SK-N-SH (cell line): ENCODE data around the gene MRPS9. TPM values are rescaled to one million over a fixed set of nuclear protein-coding genes. Genes with fewer than 3 reads are reported as not detected.

Experiments
- CTCF ChIA-PET: fragments of 300-600, 350-600 bp; formaldehyde crosslinking; extraction: SDS; loops from one replicate; lab custom pipeline; 2021; lab: Yijun Ruan, JAX
- POLR2A ChIA-PET: fragments of 350-600 bp; sonication (Branson Sonifier 250); formaldehyde crosslinking; extraction: SDS; loops from one replicate; lab custom pipeline; 2020; ENCODE audit warnings: antibody characterized with exemption, inconsistent platforms; lab: Yijun Ruan, JAX
- DNase-seq: peaks from one replicate; pipeline ENCODE4 v3.0.0; 2012
- H2AFZ ChIP-seq: fragments of 200-600 bp; sonication (generic); 2 replicates; pipeline ENCODE4 v1.8.1; 2016; ENCODE audit warnings: antibody characterized with exemption, mild to moderate bottlenecking, low read depth
- H3F3A ChIP-seq: fragments of 200-600 bp; sonication (generic); replicated peaks from 2 replicates; pipeline ENCODE3; 2016; ENCODE audit warnings: antibody characterized with exemption, mild to moderate bottlenecking; ENCODE audit not compliant: insufficient read depth
- H3K27ac ChIP-seq, 2 experiments: fragments of 200-500 bp in 1 of 2; fragments of 200-600 bp in 1 of 2; sonication (Bioruptor generic) in 1 of 2; sonication (generic), shearing (Covaris generic) in 1 of 2; 2 replicates each; pipeline versions ENCODE4 v1.5.1 to v1.6.1; 2014 to 2016; ENCODE audit warnings: low read depth in 2 of 2, inconsistent platforms in 1 of 2, low read length in 1 of 2, mild to moderate bottlenecking in 1 of 2, mixed read lengths in 1 of 2
- H3K27me3 ChIP-seq: fragments of 200-600 bp; sonication (generic), shearing (Covaris generic); 2 replicates; pipeline ENCODE4 v1.6.1; 2016; ENCODE audit warnings: mixed run types; ENCODE audit not compliant: insufficient read depth
- H3K36me3 ChIP-seq, 2 experiments: fragments of 200-500 bp in 1 of 2; fragments of 200-600 bp in 1 of 2; sonication (Bioruptor generic) in 1 of 2; sonication (generic) in 1 of 2; replicated peaks in 1 of 2; 2 replicates each; pipeline versions ENCODE3 to v1.5.1; 2014 to 2016; ENCODE audit warnings: low read length in 1 of 2, mild to moderate bottlenecking in 1 of 2; ENCODE audit not compliant: insufficient read depth in 2 of 2, control insufficient read depth in 1 of 2
- H3K4me1 ChIP-seq, 2 experiments: fragments of 200-500 bp in 1 of 2; fragments of 200-600 bp in 1 of 2; sonication (Bioruptor generic) in 1 of 2; sonication (generic), shearing (Covaris generic) in 1 of 2; 2 replicates each; pipeline versions ENCODE4 v1.5.1 to v1.6.1; 2014 to 2016; ENCODE audit warnings: low read depth in 1 of 2, low read length in 1 of 2, mixed run types in 1 of 2; ENCODE audit not compliant: insufficient read depth in 2 of 2, control insufficient read depth in 1 of 2
- H3K4me2 ChIP-seq: fragments of 200-600 bp; sonication (generic), shearing (Covaris generic); 2 replicates; pipeline ENCODE4 v1.6.1; 2017; ENCODE audit warnings: mixed run types
- H3K4me3 ChIP-seq, 2 experiments: fragments of 200-500 bp in 1 of 2; fragments of 200-600 bp in 1 of 2; sonication (Bioruptor generic) in 1 of 2; sonication (generic), shearing (Covaris generic) in 1 of 2; 2 replicates each; pipeline versions ENCODE4 v1.5.1 to v1.8.1; 2014 to 2016; ENCODE audit warnings: low read depth in 2 of 2, inconsistent platforms in 1 of 2, low read length in 1 of 2, mild to moderate bottlenecking in 1 of 2, mixed read lengths in 1 of 2, moderate library complexity in 1 of 2
- H3K79me2 ChIP-seq: fragments of 200-600 bp; sonication (generic); 2 replicates; pipeline ENCODE4 v1.8.1; 2017; ENCODE audit warnings: mild to moderate bottlenecking; ENCODE audit not compliant: insufficient read depth
- H3K9ac ChIP-seq: fragments of 200-600 bp; sonication (generic); 2 replicates; pipeline ENCODE4 v1.6.1; 2017; ENCODE audit warnings: mixed run types
- H3K9me2 ChIP-seq: fragments of 200-600 bp; sonication (generic); 2 replicates; pipeline ENCODE4 v1.6.1; 2017; ENCODE audit warnings: mixed run types
- H3K9me3 ChIP-seq: fragments of 200-600 bp; sonication (generic); 2 replicates; pipeline ENCODE4 v1.6.1; 2017; ENCODE audit warnings: mixed run types, mild to moderate bottlenecking, moderate library complexity
- H4K20me1 ChIP-seq: fragments of 200-600 bp; sonication (generic); 2 replicates; pipeline ENCODE4 v1.6.1; 2017; ENCODE audit warnings: mild to moderate bottlenecking, mixed run types; ENCODE audit not compliant: insufficient read depth
- CHD2 ChIP-seq: fragments of 150-350 bp; IDR thresholded peaks from 2 replicates; pipeline ENCODE4 v1.6.1; 2018; ENCODE audit warnings: low read length; ENCODE audit not compliant: partially characterized antibody
- ELF1 ChIP-seq: IDR thresholded peaks from 2 replicates; pipeline ENCODE4 v1.4.0; 2012
- EP300 ChIP-seq, 2 experiments: IDR thresholded peaks; 2 replicates each; pipeline versions ENCODE4 v1.4.0 to v1.6.1; 2012; ENCODE audit warnings: borderline replicate concordance in 1 of 2, low read depth in 1 of 2, low read length in 1 of 2
- EZH2phosphoT487 ChIP-seq: fragments of 200-600 bp; sonication (generic); IDR thresholded peaks from 2 replicates; pipeline ENCODE4 v1.6.1; 2017; ENCODE audit warnings: low read depth, mixed run types, mild to moderate bottlenecking, antibody characterized with exemption, moderate library complexity, borderline replicate concordance
- FOSL2 ChIP-seq: IDR thresholded peaks from 2 replicates; pipeline ENCODE4 v1.4.0; 2012; ENCODE audit warnings: low read depth, mild to moderate bottlenecking, moderate library complexity, borderline replicate concordance
- FOXM1 ChIP-seq: IDR thresholded peaks from 2 replicates; pipeline ENCODE4 v1.4.0; 2012; ENCODE audit warnings: low read depth, mild to moderate bottlenecking
- GATA2 ChIP-seq: sonication (generic); formaldehyde crosslinking; IDR thresholded peaks from 2 replicates; pipeline ENCODE4 v1.5.0; 2020; ENCODE audit warnings: mild to moderate bottlenecking, missing genetic modification reagents
- JUND ChIP-seq: IDR thresholded peaks from 2 replicates; pipeline ENCODE4 v1.4.0; 2012
- MEF2A ChIP-seq: IDR thresholded peaks from 2 replicates; pipeline ENCODE4 v1.4.0; 2012; ENCODE audit warnings: low read depth, borderline replicate concordance
- MXI1 ChIP-seq: IDR thresholded peaks from 2 replicates; pipeline ENCODE4 v1.6.1; 2012; ENCODE audit warnings: mild to moderate bottlenecking, low read depth, low read length, improper control_type of control experiment
- RFX5 ChIP-seq: IDR thresholded peaks from 2 replicates; pipeline ENCODE4 v1.6.1; 2012; ENCODE audit warnings: mild to moderate bottlenecking, improper control_type of control experiment, low read length
- TAF1 ChIP-seq: IDR thresholded peaks from 2 replicates; pipeline ENCODE4 v1.6.1; 2012; ENCODE audit warnings: low read depth, mild to moderate bottlenecking, low read length, moderate library complexity, borderline replicate concordance
- TEAD4 ChIP-seq: IDR thresholded peaks from 2 replicates; pipeline ENCODE4 v1.4.0; 2012; ENCODE audit warnings: mild to moderate bottlenecking, borderline replicate concordance; ENCODE audit not compliant: insufficient read depth
- YY1 ChIP-seq: IDR thresholded peaks from 2 replicates; pipeline ENCODE4 v1.4.0; 2012; ENCODE audit warnings: low read depth, mild to moderate bottlenecking
- WGBS: methylation state at CpG from one replicate; pipeline ENCODE4 v1.1.6; 2017; ENCODE audit warnings: low lambda C conversion rate; 5-methylcytosine and 5-hydroxymethylcytosine counted together
- polyA plus RNA-seq, 3 experiments: library from polyadenylated mRNA; depleted of rRNA; stranded (reverse); fragments of >200 nt; gene quantifications; 2 replicates each; pipeline ENCODE4 v1.2.3, GENCODE V29; 2012
- TF ChIP-seq, protein P1 (sequence below): fragments of 150-350 bp; IDR thresholded peaks from 2 replicates; pipeline ENCODE4 v1.6.1; 2016; ENCODE audit warnings: mild to moderate bottlenecking, low read depth, low read length
- TF ChIP-seq, protein P2 (sequence below): IDR thresholded peaks from 2 replicates; pipeline ENCODE4 v1.4.0; 2012; ENCODE audit warnings: low read depth
- TF ChIP-seq, protein P3 (sequence below): IDR thresholded peaks from 2 replicates; pipeline ENCODE4; 2012
- TF ChIP-seq, protein P4 (sequence below): IDR thresholded peaks from 2 replicates; pipeline ENCODE4 v1.4.0; 2012; ENCODE audit warnings: low read depth, borderline replicate concordance
- TF ChIP-seq, protein P5 (sequence below): IDR thresholded peaks from 2 replicates; pipeline ENCODE4 v1.6.1; 2012; ENCODE audit warnings: mild to moderate bottlenecking, low read depth, low read length, moderate library complexity

MRPS9 gene
- polyA plus RNA-seq, 1 of the 3 experiments (the other 2 are of a cell fraction) = 31.8 TPM

DNA sequence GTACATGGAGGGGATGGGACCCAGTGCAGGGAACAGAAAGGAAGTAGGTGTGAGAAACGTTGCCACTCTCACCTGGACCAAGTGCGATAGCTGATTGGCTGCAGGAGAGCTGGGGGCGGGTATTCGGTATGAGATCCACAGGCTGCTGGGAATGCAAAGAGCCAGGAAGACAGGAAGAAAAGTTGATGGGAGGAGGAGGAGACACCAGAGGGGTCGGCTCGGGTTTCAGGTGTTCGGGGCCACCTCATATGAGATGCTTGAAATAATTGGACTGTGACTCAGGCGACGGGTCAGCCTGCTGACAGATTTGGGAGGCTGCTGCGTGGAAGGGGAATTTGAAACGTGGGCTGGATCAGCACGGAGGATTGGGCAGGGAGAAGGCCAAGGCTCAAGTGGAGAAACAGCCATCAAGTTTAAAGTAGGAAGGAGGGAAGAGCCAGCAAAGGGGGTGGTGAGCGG lies 65.1 kb downstream of the MRPS9 start (continued):
- TF ChIP-seq FOSL2 = peak; percentile 75; the same call in 1 of the 2 replicates

DNA sequence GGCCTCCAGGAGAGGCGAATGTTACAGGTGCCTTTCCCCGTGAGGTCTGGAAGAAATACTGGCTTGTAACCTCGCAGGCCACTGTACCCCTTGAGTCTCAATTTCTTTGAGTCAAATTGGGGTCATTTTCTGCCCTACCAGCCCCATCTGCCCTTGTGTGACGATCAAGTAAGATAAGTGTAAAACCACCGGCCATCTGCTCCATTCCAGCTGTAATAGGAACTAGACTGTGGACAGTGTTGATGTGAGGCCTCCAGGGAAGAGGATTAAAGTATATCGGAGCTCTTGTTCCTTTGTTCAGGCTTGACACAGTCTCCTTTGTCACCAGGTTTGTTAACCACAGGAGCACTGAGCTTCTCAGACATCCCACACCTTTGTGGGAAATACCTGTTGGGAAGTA lies 65.6 kb downstream of the MRPS9 start:
- no peak overlapping the region for H3K9ac ChIP-seq

More for the DNA sequence above, 65.6 kb downstream of the MRPS9 start:
- Histone ChIP-seq H3K27me3 (no peaks in the 10 kb centered on the region), H2AFZ (no peak overlapping the region), H3K36me3 (peaks cover 0 to 17% of the 10 kb centered on the region in 2 experiments), H3K79me2 (no peaks in the 10 kb centered on the region), H3K27ac (peak overlapping the region in 1 of 2 experiments; percentile 57; a peak in 2 of 4 replicates), H3F3A (peaks cover 8% of the 10 kb centered on the region), H3K4me3 (no peak overlapping the region), H4K20me1 (no peaks in the 10 kb centered on the region), H3K9me3 (no peaks in the 10 kb centered on the region), H3K4me2 (0 out of 2 replicates have a peak overlapping the region, but pooled peaks have one; percentile 11), H3K9me2 (no peaks in the 10 kb centered on the region), H3K4me1 (no peaks in the 10 kb centered on the region; a peak in 1 of 4 replicates)
- DNase-seq = no peak
- WGBS = 95% methylated on average over 6 of the region's 6 CpGs
- no peak for TF ChIP-seq CHD2
- TF ChIP-seq GATA2 (CRISPR knock-in tag) = no peak
- TF ChIP-seq, protein P1, sequence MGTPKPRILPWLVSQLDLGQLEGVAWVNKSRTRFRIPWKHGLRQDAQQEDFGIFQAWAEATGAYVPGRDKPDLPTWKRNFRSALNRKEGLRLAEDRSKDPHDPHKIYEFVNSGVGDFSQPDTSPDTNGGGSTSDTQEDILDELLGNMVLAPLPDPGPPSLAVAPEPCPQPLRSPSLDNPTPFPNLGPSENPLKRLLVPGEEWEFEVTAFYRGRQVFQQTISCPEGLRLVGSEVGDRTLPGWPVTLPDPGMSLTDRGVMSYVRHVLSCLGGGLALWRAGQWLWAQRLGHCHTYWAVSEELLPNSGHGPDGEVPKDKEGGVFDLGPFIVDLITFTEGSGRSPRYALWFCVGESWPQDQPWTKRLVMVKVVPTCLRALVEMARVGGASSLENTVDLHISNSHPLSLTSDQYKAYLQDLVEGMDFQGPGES = no peak
- TF ChIP-seq EP300 (IDR thresholded peaks at IDR 0.05; ENCODE audit: borderline replicate concordance in 1 of 2, low read depth in 1 of 2, low read length in 1 of 2) = no peak
- TF ChIP-seq, protein P2, sequence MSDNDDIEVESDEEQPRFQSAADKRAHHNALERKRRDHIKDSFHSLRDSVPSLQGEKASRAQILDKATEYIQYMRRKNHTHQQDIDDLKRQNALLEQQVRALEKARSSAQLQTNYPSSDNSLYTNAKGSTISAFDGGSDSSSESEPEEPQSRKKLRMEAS = no peak
- no peak for TF ChIP-seq YY1
- no peak for TF ChIP-seq TAF1
- TF ChIP-seq, protein P3, sequence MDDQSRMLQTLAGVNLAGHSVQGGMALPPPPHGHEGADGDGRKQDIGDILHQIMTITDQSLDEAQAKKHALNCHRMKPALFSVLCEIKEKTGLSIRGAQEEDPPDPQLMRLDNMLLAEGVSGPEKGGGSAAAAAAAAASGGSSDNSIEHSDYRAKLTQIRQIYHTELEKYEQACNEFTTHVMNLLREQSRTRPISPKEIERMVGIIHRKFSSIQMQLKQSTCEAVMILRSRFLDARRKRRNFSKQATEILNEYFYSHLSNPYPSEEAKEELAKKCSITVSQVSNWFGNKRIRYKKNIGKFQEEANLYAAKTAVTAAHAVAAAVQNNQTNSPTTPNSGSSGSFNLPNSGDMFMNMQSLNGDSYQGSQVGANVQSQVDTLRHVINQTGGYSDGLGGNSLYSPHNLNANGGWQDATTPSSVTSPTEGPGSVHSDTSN = no peak
- TF ChIP-seq JUND = no peak
- no peak for TF ChIP-seq TEAD4
- no peak for TF ChIP-seq EZH2phosphoT487
- TF ChIP-seq, protein P4, sequence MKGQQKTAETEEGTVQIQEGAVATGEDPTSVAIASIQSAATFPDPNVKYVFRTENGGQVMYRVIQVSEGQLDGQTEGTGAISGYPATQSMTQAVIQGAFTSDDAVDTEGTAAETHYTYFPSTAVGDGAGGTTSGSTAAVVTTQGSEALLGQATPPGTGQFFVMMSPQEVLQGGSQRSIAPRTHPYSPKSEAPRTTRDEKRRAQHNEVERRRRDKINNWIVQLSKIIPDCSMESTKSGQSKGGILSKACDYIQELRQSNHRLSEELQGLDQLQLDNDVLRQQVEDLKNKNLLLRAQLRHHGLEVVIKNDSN = no peak
- no peak for TF ChIP-seq ELF1
- TF ChIP-seq MEF2A = no peak
- no peak for TF ChIP-seq MXI1
- TF ChIP-seq FOXM1 = no peak
- TF ChIP-seq, protein P5, sequence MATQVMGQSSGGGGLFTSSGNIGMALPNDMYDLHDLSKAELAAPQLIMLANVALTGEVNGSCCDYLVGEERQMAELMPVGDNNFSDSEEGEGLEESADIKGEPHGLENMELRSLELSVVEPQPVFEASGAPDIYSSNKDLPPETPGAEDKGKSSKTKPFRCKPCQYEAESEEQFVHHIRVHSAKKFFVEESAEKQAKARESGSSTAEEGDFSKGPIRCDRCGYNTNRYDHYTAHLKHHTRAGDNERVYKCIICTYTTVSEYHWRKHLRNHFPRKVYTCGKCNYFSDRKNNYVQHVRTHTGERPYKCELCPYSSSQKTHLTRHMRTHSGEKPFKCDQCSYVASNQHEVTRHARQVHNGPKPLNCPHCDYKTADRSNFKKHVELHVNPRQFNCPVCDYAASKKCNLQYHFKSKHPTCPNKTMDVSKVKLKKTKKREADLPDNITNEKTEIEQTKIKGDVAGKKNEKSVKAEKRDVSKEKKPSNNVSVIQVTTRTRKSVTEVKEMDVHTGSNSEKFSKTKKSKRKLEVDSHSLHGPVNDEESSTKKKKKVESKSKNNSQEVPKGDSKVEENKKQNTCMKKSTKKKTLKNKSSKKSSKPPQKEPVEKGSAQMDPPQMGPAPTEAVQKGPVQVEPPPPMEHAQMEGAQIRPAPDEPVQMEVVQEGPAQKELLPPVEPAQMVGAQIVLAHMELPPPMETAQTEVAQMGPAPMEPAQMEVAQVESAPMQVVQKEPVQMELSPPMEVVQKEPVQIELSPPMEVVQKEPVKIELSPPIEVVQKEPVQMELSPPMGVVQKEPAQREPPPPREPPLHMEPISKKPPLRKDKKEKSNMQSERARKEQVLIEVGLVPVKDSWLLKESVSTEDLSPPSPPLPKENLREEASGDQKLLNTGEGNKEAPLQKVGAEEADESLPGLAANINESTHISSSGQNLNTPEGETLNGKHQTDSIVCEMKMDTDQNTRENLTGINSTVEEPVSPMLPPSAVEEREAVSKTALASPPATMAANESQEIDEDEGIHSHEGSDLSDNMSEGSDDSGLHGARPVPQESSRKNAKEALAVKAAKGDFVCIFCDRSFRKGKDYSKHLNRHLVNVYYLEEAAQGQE = no peak
- TF ChIP-seq RFX5 = no peak
- ChIA-PET POLR2A (no interaction called here), CTCF (interaction anchor here (3.1 to 4.3 kb wide), 2 partner anchors 12 to 133 kb away, joined by 24 to 36 read pairs; no protein-coding TSS in a partner anchor)
